Mammary epithelial cell (primary cell): Measurements from ENCODE around the gene NLN.

Experiments used
- CTCF ChIP-seq, 2 donors: IDR thresholded peaks in 1 of 2; conservative IDR thresholded peaks in 1 of 2; 2 replicates each; pipeline ENCODE4 v1.5.1; 2011 to 2012; ENCODE audit warnings: inconsistent platforms in 2 of 2, low read length in 2 of 2, mild to moderate bottlenecking in 2 of 2, control low read depth in 1 of 2, low read depth in 1 of 2; ENCODE audit not compliant: insufficient read depth in 1 of 2; ENCODE audit errors: extremely low read depth in 1 of 2
- EZH2 ChIP-seq: IDR thresholded peaks from 2 replicates; pipeline ENCODE4 v1.6.1; 2012; ENCODE audit warnings: low read length, inconsistent platforms, borderline replicate concordance

- TF ChIP-seq CTCF (conservative IDR thresholded peaks at IDR 0.05 in 1 of 2, IDR thresholded peaks at IDR 0.05 in 1 of 2; ENCODE audit: extremely low read depth in 1 of 2, insufficient read depth in 1 of 2, low read depth in 1 of 2, low read length in 2 of 2) = no peak
- TF ChIP-seq EZH2 = no peak
Observed at GRCh38 chr5:65749956-65750355, 28.0 kb downstream of the NLN start.
